DND-41 (cell line): ENCODE results near the gene RAD51B.

Experiments
- CTCF ChIP-seq: IDR thresholded peaks from 2 replicates; pipeline ENCODE4 v1.5.1; 2012; ENCODE audit warnings: borderline replicate concordance, low read length, moderate library complexity, mild to moderate bottlenecking; ENCODE audit not compliant: poor library complexity, severe bottlenecking; ENCODE audit errors: extremely low read depth
- EZH2 ChIP-seq: IDR thresholded peaks from 3 replicates; pipeline ENCODE4 v1.6.1; 2012; ENCODE audit warnings: borderline replicate concordance, low read depth, mild to moderate bottlenecking, moderate library complexity, low read length, inconsistent platforms; ENCODE audit not compliant: severe bottlenecking

GRCh38 chr14:68530443-68530842, 710.9 kb downstream of the RAD51B start:
- TF ChIP-seq CTCF (no peak), EZH2 (no peak)
